Mesenchymal stem cell (in vitro differentiated cells and primary cell): ENCODE measurements around the gene ROBO1.

Source experiments
- DNase-seq: peaks from one replicate; pipeline ENCODE4 v3.0.0-alpha.2; 2013
- H2AFZ ChIP-seq: one replicate; pipeline ENCODE4 v1.6.1; 2013; ENCODE audit warnings: low read depth, mild to moderate bottlenecking, control low read depth, inconsistent platforms, low read length, moderate library complexity
- H2AK5ac ChIP-seq: 2 replicates; pipeline ENCODE4 v1.6.1; 2013; ENCODE audit warnings: low read length, moderate library complexity, mild to moderate bottlenecking, inconsistent platforms; ENCODE audit not compliant: severe bottlenecking
- H2BK120ac ChIP-seq: one replicate; pipeline ENCODE4 v1.6.1; 2013; ENCODE audit warnings: low read depth, mild to moderate bottlenecking, inconsistent platforms, low read length, moderate library complexity
- H2BK12ac ChIP-seq, 2 experiments: one replicate each; pipeline ENCODE4 v1.6.1; 2013; ENCODE audit warnings: inconsistent platforms in 2 of 2, low read length in 2 of 2, mild to moderate bottlenecking in 2 of 2, moderate library complexity in 2 of 2, control low read depth in 1 of 2
- H2BK15ac ChIP-seq: one replicate; pipeline ENCODE4 v1.6.1; 2013; ENCODE audit warnings: mild to moderate bottlenecking, low read depth, inconsistent platforms; ENCODE audit not compliant: poor library complexity, severe bottlenecking
- H2BK5ac ChIP-seq: 2 replicates; pipeline ENCODE4 v1.6.1; 2013; ENCODE audit warnings: low read depth, mild to moderate bottlenecking, low read length, control low read depth, inconsistent platforms; ENCODE audit not compliant: poor library complexity, severe bottlenecking
- H3K14ac ChIP-seq, 2 experiments: one replicate each; pipeline ENCODE4 v1.6.1; 2013; ENCODE audit warnings: inconsistent platforms in 2 of 2, low read length in 2 of 2, control low read depth in 1 of 2, mild to moderate bottlenecking in 1 of 2, moderate library complexity in 1 of 2
- H3K18ac ChIP-seq, 2 experiments: one replicate each; pipeline ENCODE4 v1.6.1; 2013; ENCODE audit warnings: inconsistent platforms in 2 of 2, low read length in 2 of 2, control low read depth in 1 of 2, low read depth in 1 of 2, mild to moderate bottlenecking in 1 of 2
- H3K23ac ChIP-seq, 2 experiments: one replicate each; pipeline ENCODE4 v1.6.1; 2013; ENCODE audit warnings: inconsistent platforms in 2 of 2, low read length in 2 of 2, mild to moderate bottlenecking in 2 of 2, moderate library complexity in 2 of 2, control low read depth in 1 of 2
- H3K27ac ChIP-seq: 2 replicates; pipeline ENCODE4 v1.5.1; 2013; ENCODE audit warnings: mild to moderate bottlenecking, moderate library complexity, low read length, control low read depth, inconsistent platforms; ENCODE audit not compliant: poor library complexity, severe bottlenecking
- H3K27me3 ChIP-seq, 2 experiments: 2 replicates each; pipeline versions ENCODE4 v1.6.1 to v1.7.0; 2013; ENCODE audit warnings: low read length in 2 of 2, mild to moderate bottlenecking in 2 of 2, moderate library complexity in 2 of 2, control low read depth in 1 of 2, inconsistent platforms in 1 of 2; ENCODE audit not compliant: control insufficient read depth in 1 of 2, insufficient read depth in 1 of 2
- H3K36me3 ChIP-seq, 2 experiments: 2 replicates each; pipeline versions ENCODE4 v1.6.1 to v1.7.0; 2013; ENCODE audit warnings: low read length in 2 of 2, control low read depth in 1 of 2, inconsistent platforms in 1 of 2, low read depth in 1 of 2, mild to moderate bottlenecking in 1 of 2; ENCODE audit not compliant: insufficient read depth in 2 of 2, control insufficient read depth in 1 of 2
- H3K4ac ChIP-seq, 2 experiments: one replicate each; pipeline ENCODE4 v1.6.1; 2013; ENCODE audit warnings: inconsistent platforms in 2 of 2, low read length in 2 of 2, mild to moderate bottlenecking in 2 of 2, moderate library complexity in 2 of 2, control low read depth in 1 of 2, low read depth in 1 of 2
- H3K4me1 ChIP-seq: 2 replicates; pipeline ENCODE4 v1.6.1; 2013; ENCODE audit warnings: low read depth, low read length, control low read depth; ENCODE audit not compliant: control insufficient read depth, insufficient read depth
- H3K4me2 ChIP-seq: 2 replicates; pipeline ENCODE4 v1.6.1; 2013; ENCODE audit warnings: low read length, mild to moderate bottlenecking, inconsistent platforms; ENCODE audit not compliant: poor library complexity, severe bottlenecking
- H3K4me3 ChIP-seq, 2 experiments: 2 replicates each; pipeline versions ENCODE4 v1.5.1 to v1.7.0; 2013; ENCODE audit warnings: low read length in 2 of 2, mild to moderate bottlenecking in 2 of 2, control low read depth in 1 of 2, low read depth in 1 of 2; ENCODE audit not compliant: insufficient read depth in 1 of 2
- H3K79me1 ChIP-seq: replicated peaks from 2 replicates; pipeline ENCODE4 v1.6.1; 2013; ENCODE audit warnings: mild to moderate bottlenecking, control low read depth, low read length, inconsistent platforms; ENCODE audit not compliant: poor library complexity, severe bottlenecking
- H3K9ac ChIP-seq: 2 replicates; pipeline ENCODE4 v1.7.0; 2013; ENCODE audit warnings: mild to moderate bottlenecking, low read length, moderate library complexity
- H3K9me3 ChIP-seq: 2 replicates; pipeline ENCODE4 v1.7.0; 2013; ENCODE audit warnings: mild to moderate bottlenecking, low read length; ENCODE audit not compliant: control insufficient read depth
- H4K8ac ChIP-seq: one replicate; pipeline ENCODE4 v1.6.1; 2013; ENCODE audit warnings: inconsistent platforms, mild to moderate bottlenecking, low read length, moderate library complexity
- H4K91ac ChIP-seq: one replicate; pipeline ENCODE4 v1.6.1; 2013; ENCODE audit warnings: mild to moderate bottlenecking, low read length, inconsistent platforms
- WGBS: methylation state at CpG from one replicate; pipeline ENCODE4 v1.1.7; 2013; ENCODE audit warnings: mixed read lengths; 5-methylcytosine and 5-hydroxymethylcytosine counted together

Gene ROBO1

GRCh38 chr3:78781351-78781750, 986.4 kb downstream of the ROBO1 start:
- no peak overlapping the region for H2BK15ac ChIP-seq
- no peak overlapping the region for H2BK120ac ChIP-seq
- H3K4me3 ChIP-seq = no peak overlapping the region
- no peak overlapping the region for H2AFZ ChIP-seq
- DNase-seq = no peak
- no peaks in the 10 kb centered on the region for H3K4me1 ChIP-seq
- H3K4ac ChIP-seq = no peak overlapping the region
- H3K27me3 ChIP-seq = no peaks in the 10 kb centered on the region
- no peak overlapping the region for H4K91ac ChIP-seq
- no peak overlapping the region for H3K14ac ChIP-seq
- peaks cover 2% of the 10 kb centered on the region for H3K79me1 ChIP-seq
- no peak overlapping the region for H4K8ac ChIP-seq
- no peak overlapping the region for H2BK5ac ChIP-seq
- H2BK12ac ChIP-seq = no peak overlapping the region
- no peak overlapping the region for H3K4me2 ChIP-seq
- no peak overlapping the region for H3K27ac ChIP-seq
- no peak overlapping the region for H3K23ac ChIP-seq
- no peaks in the 10 kb centered on the region for H3K9me3 ChIP-seq
- H2AK5ac ChIP-seq = no peak overlapping the region
- H3K18ac ChIP-seq = no peak overlapping the region
- no peaks in the 10 kb centered on the region for H3K36me3 ChIP-seq
- H3K9ac ChIP-seq = no peak overlapping the region

- Histone ChIP-seq H2BK12ac (no peak overlapping the region), H3K4me3 (no peak overlapping the region), H3K27ac (no peak overlapping the region), H3K9me3 (no peaks in the 10 kb centered on the region), H3K27me3 (no peaks in the 10 kb centered on the region), H2BK120ac (no peak overlapping the region), H2AFZ (no peak overlapping the region), H3K4me2 (no peak overlapping the region), H3K14ac (no peak overlapping the region), H2BK5ac (no peak overlapping the region), H3K4me1 (no peaks in the 10 kb centered on the region), H3K9ac (no peak overlapping the region), H3K36me3 (no peaks in the 10 kb centered on the region), H3K23ac (no peak overlapping the region), H2BK15ac (no peak overlapping the region), H4K91ac (no peak overlapping the region), H3K79me1 (peaks cover 1% of the 10 kb centered on the region), H4K8ac (no peak overlapping the region), H2AK5ac (no peak overlapping the region), H3K4ac (no peak overlapping the region), H3K18ac (no peak overlapping the region)
- no peak for DNase-seq
- WGBS = 100% methylated on average over 2 of the region's 5 CpGs
Observed at GRCh38 chr3:78765671-78766485, 1001.9 kb downstream of the ROBO1 start.

- Histone ChIP-seq H3K79me1 (peaks cover 3% of the 10 kb centered on the region), H2BK120ac (no peak overlapping the region), H2BK5ac (no peak overlapping the region), H3K4ac (no peak overlapping the region), H3K23ac (no peak overlapping the region), H3K4me1 (no peaks in the 10 kb centered on the region), H3K4me2 (no peak overlapping the region), H4K91ac (no peak overlapping the region), H2AK5ac (no peak overlapping the region), H4K8ac (no peak overlapping the region), H3K36me3 (no peaks in the 10 kb centered on the region), H2AFZ (no peak overlapping the region), H3K9me3 (no peaks in the 10 kb centered on the region), H3K9ac (no peak overlapping the region), H2BK15ac (no peak overlapping the region), H3K27me3 (no peaks in the 10 kb centered on the region), H3K27ac (no peak overlapping the region), H3K4me3 (peak overlapping the region in 1 of 2 experiments; percentile 22), H3K18ac (no peak overlapping the region), H3K14ac (no peak overlapping the region), H2BK12ac (no peak overlapping the region)
- DNase-seq = no peak
- no CpG with 5 or more reads among the region's 3 CpGs for WGBS
Observed at GRCh38 chr3:78764634-78765033, 1003.2 kb downstream of the ROBO1 start.

DNA sequence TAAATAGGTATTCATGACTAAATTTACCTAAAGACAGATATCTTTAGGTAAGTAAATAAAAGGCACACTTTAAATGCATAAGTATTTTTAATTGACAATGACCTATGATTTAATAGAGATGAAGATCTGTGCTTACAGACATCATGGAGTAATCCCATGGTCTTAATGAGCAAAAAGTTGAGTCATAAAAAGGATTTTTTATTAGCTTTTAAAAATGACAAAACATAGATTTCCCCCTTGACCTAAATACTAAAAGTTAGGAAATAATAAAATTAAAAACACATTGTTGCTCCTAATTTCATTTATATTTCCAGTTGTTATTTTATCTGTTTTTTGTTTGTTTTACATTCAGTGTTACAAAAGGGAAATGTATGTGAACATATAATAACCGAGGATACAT, 1005.7 kb downstream of the ROBO1 start:
- Histone ChIP-seq H4K91ac (no peak overlapping the region), H3K14ac (no peak overlapping the region), H3K9ac (no peak overlapping the region), H3K18ac (no peak overlapping the region), H2AFZ (no peak overlapping the region), H3K79me1 (peaks cover 5% of the 10 kb centered on the region), H3K4me3 (no peak overlapping the region), H2BK12ac (no peak overlapping the region), H3K36me3 (no peaks in the 10 kb centered on the region), H2BK120ac (no peak overlapping the region), H2AK5ac (no peak overlapping the region), H2BK15ac (no peak overlapping the region), H2BK5ac (no peak overlapping the region), H3K9me3 (no peaks in the 10 kb centered on the region), H4K8ac (no peak overlapping the region), H3K27ac (no peak overlapping the region), H3K23ac (no peak overlapping the region), H3K27me3 (no peaks in the 10 kb centered on the region), H3K4me2 (no peak overlapping the region), H3K4me1 (no peaks in the 10 kb centered on the region), H3K4ac (no peak overlapping the region)
- DNase-seq = no peak
- WGBS = no CpG with 5 or more reads among the region's 1 CpG
